ENCODE results near the gene SYCN. TPM values are rescaled to one million over a fixed set of nuclear protein-coding genes. Genes with fewer than 3 reads are reported as not detected.

SYCN gene
- total and polyA plus RNA-seq, 2 of the 8 experiments (the other 6 are each of a cell fraction or from before 2014, with no cell fraction given), result not detected

GRCh38 chr19:39162441-39163043, 41.5 kb downstream of the SYCN start (continued):
- no peak for TF ChIP-seq CHD7 (IDR thresholded peaks at IDR 0.05; ENCODE audit: insufficient replicate concordance, low read length)
- TF ChIP-seq BRCA1 (IDR thresholded peaks at IDR 0.05; ENCODE audit: low read depth, low read length), result no peak
- TF ChIP-seq RBBP5 (IDR thresholded peaks at IDR 0.05; ENCODE audit: borderline replicate concordance, low read depth, low read length), result no peak
- TF ChIP-seq, protein P1, sequence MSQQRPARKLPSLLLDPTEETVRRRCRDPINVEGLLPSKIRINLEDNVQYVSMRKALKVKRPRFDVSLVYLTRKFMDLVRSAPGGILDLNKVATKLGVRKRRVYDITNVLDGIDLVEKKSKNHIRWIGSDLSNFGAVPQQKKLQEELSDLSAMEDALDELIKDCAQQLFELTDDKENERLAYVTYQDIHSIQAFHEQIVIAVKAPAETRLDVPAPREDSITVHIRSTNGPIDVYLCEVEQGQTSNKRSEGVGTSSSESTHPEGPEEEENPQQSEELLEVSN (IDR thresholded peaks at IDR 0.05), result no peak
- no peak for TF ChIP-seq USF2 (IDR thresholded peaks at IDR 0.05; ENCODE audit: low read length)
- TF ChIP-seq BACH1 (IDR thresholded peaks at IDR 0.05; ENCODE audit: low read length), result no peak
- no peak for TF ChIP-seq CHD2 (IDR thresholded peaks at IDR 0.05; ENCODE audit: low read length)
- TF ChIP-seq CEBPB (IDR thresholded peaks at IDR 0.05; ENCODE audit: low read depth, low read length), result no peak
- no peak for TF ChIP-seq SRF (IDR thresholded peaks at IDR 0.05; ENCODE audit: low read depth, low read length)
- no peak for TF ChIP-seq FOSL1 (IDR thresholded peaks at IDR 0.05; ENCODE audit: insufficient read depth, low read depth, low read length)

All from H1 (cell line).